H1 (cell line): ENCODE results near the gene KMT2A. TPM values are rescaled to one million over a fixed set of nuclear protein-coding genes. Genes with fewer than 3 reads are reported as not detected.
A peak's percentile ranks its signal among the peaks of the same experiment; 100 is the strongest.

Source experiments
- CTCF ChIA-PET: fragments of 300-600 bp; sonication (Branson Sonifier 250); formaldehyde crosslinking; loops from one replicate; lab custom pipeline; 2021; ENCODE audit not compliant: partially characterized antibody; lab: Charles Lee
- POLR2A ChIA-PET: fragments of 300-600 bp; sonication (Branson Sonifier 250); formaldehyde crosslinking; loops from one replicate; lab custom pipeline; 2021; ENCODE audit warnings: inconsistent platforms; ENCODE audit not compliant: partially characterized antibody; lab: Charles Lee
- DNase-seq, 2 experiments: peaks; one replicate each; pipeline versions ENCODE4 v3.0.0 to v3.0.0-alpha.2; 2010 to 2022; ENCODE audit warnings: low spot score in 2 of 2, low read depth in 1 of 2, mixed read lengths in 1 of 2
- FAIRE-seq: peaks from 2 replicates; lab custom pipeline; 2011; peaks lifted over from hg19 to GRCh38; lab: Jason Lieb, UNC
- H2AFZ ChIP-seq: 2 replicates; pipeline ENCODE4 v1.8.1; 2012; ENCODE audit warnings: low read length, inconsistent platforms
- H2AK5ac ChIP-seq: 2 replicates; pipeline ENCODE4 v1.6.1; 2013; ENCODE audit warnings: low read depth, low read length
- H2BK120ac ChIP-seq: replicated peaks from 2 replicates; pipeline ENCODE3; 2013; ENCODE audit warnings: low read depth, low read length, inconsistent platforms
- H2BK12ac ChIP-seq: 2 replicates; pipeline ENCODE4 v1.6.1; 2013; ENCODE audit warnings: low read depth, low read length
- H2BK15ac ChIP-seq: 2 replicates; pipeline ENCODE4 v1.6.1; 2013; ENCODE audit warnings: low read length
- H2BK20ac ChIP-seq: 2 replicates; pipeline ENCODE4 v1.6.1; 2013; ENCODE audit warnings: low read length
- H2BK5ac ChIP-seq: 2 replicates; pipeline ENCODE4 v1.6.1; 2013; ENCODE audit warnings: low read depth, low read length
- H3K14ac ChIP-seq: 2 replicates; pipeline ENCODE4 v1.6.1; 2013; ENCODE audit warnings: inconsistent platforms; ENCODE audit not compliant: insufficient read length
- H3K18ac ChIP-seq: 2 replicates; pipeline ENCODE4 v1.6.1; 2013; ENCODE audit warnings: low read length; ENCODE audit errors: extremely low read depth
- H3K23ac ChIP-seq: 2 replicates; pipeline ENCODE4 v1.6.1; 2013; ENCODE audit warnings: inconsistent platforms; ENCODE audit not compliant: insufficient read length
- H3K23me2 ChIP-seq: 2 replicates; pipeline ENCODE4 v1.6.1; 2013; ENCODE audit warnings: low read depth, low read length
- H3K27ac ChIP-seq: 2 replicates; pipeline ENCODE4 v1.6.1; 2011; ENCODE audit warnings: low read depth, low read length, inconsistent platforms
- H3K27me3 ChIP-seq, 4 experiments: replicated peaks in 1 of 4; 1 replicate in 1 of 4; 2 replicates in 3 of 4; pipeline versions ENCODE4 v1.6.1 to v1.8.1; 2011 to 2013; ENCODE audit warnings: low read length in 3 of 4, mild to moderate bottlenecking in 3 of 4, inconsistent platforms in 2 of 4, mixed read lengths in 2 of 4, moderate library complexity in 1 of 4; ENCODE audit not compliant: control insufficient read depth in 3 of 4, insufficient read depth in 3 of 4; ENCODE audit errors: extremely low read depth in 1 of 4
- H3K36me3 ChIP-seq, 4 experiments: 2 replicates each; pipeline versions ENCODE4 v1.6.1 to v1.8.1; 2011 to 2013; ENCODE audit warnings: mild to moderate bottlenecking in 4 of 4, low read length in 3 of 4, moderate library complexity in 2 of 4, control low read depth in 1 of 4, inconsistent platforms in 1 of 4; ENCODE audit not compliant: insufficient read depth in 4 of 4, control insufficient read depth in 2 of 4
- H3K4ac ChIP-seq: replicated peaks from 2 replicates; pipeline ENCODE3; 2013; ENCODE audit warnings: low read length, low read depth, mixed read lengths, inconsistent platforms; ENCODE audit not compliant: insufficient read length
- H3K4me1 ChIP-seq, 4 experiments: replicated peaks in 1 of 4; 1 replicate in 1 of 4; 2 replicates in 3 of 4; pipeline versions ENCODE4 v1.6.1 to v1.8.1; 2011 to 2013; ENCODE audit warnings: low read length in 3 of 4, inconsistent platforms in 2 of 4, mixed read lengths in 1 of 4; ENCODE audit not compliant: insufficient read depth in 4 of 4, control insufficient read depth in 3 of 4
- H3K4me2 ChIP-seq, 2 experiments: 2 replicates each; pipeline versions ENCODE4 v1.6.1 to v1.8.1; 2011 to 2013; ENCODE audit warnings: low read depth in 2 of 2, low read length in 2 of 2, control low read depth in 1 of 2, inconsistent platforms in 1 of 2, mild to moderate bottlenecking in 1 of 2; ENCODE audit not compliant: insufficient read depth in 1 of 2
- H3K4me3 ChIP-seq, 4 experiments: fragments of 200-600, 300-600 bp in 1 of 4; sonication (generic), shearing (Covaris generic), sonication (Bioruptor Twin) in 1 of 4; 2 replicates each; pipeline versions ENCODE4 v1.5.1 to v1.8.1; 2011 to 2016; ENCODE audit warnings: low read length in 4 of 4, low read depth in 3 of 4, control low read depth in 2 of 4, inconsistent platforms in 2 of 4, mild to moderate bottlenecking in 2 of 4, mixed read lengths in 1 of 4, moderate library complexity in 1 of 4; ENCODE audit not compliant: insufficient read depth in 2 of 4; ENCODE audit errors: extremely low read depth in 1 of 4
- H3K56ac ChIP-seq: replicated peaks from 2 replicates; pipeline ENCODE3; 2013; ENCODE audit warnings: low read depth, mild to moderate bottlenecking, mixed read lengths, low read length, inconsistent platforms; ENCODE audit not compliant: insufficient read length
- H3K79me1 ChIP-seq: 2 replicates; pipeline ENCODE4 v1.6.1; 2013; ENCODE audit warnings: low read depth, low read length, control low read depth
- H3K79me2 ChIP-seq, 2 experiments: 2 replicates each; pipeline versions ENCODE4 v1.6.1 to v1.8.1; 2012 to 2013; ENCODE audit warnings: low read length in 2 of 2, mild to moderate bottlenecking in 2 of 2, inconsistent platforms in 1 of 2; ENCODE audit not compliant: insufficient read depth in 2 of 2, control insufficient read depth in 1 of 2
- H3K9ac ChIP-seq, 4 experiments: replicated peaks in 1 of 4; 1 replicate in 1 of 4; 2 replicates in 3 of 4; pipeline versions ENCODE4 v1.6.1 to v1.8.1; 2011 to 2013; ENCODE audit warnings: low read depth in 3 of 4, low read length in 3 of 4, control low read depth in 2 of 4, mild to moderate bottlenecking in 2 of 4, moderate library complexity in 2 of 4, inconsistent platforms in 1 of 4; ENCODE audit errors: extremely low read depth in 1 of 4
- H3K9me3 ChIP-seq, 2 experiments: 2 replicates each; pipeline versions ENCODE4 v1.6.1 to v1.8.1; 2012 to 2013; ENCODE audit warnings: mild to moderate bottlenecking in 2 of 2, moderate library complexity in 2 of 2, control low read depth in 1 of 2, inconsistent platforms in 1 of 2, low read depth in 1 of 2, low read length in 1 of 2, mixed read lengths in 1 of 2; ENCODE audit not compliant: insufficient read depth in 2 of 2
- H4K20me1 ChIP-seq, 2 experiments: replicated peaks in 1 of 2; 2 replicates each; pipeline versions ENCODE3 to v1.8.1; 2011 to 2013; ENCODE audit warnings: inconsistent platforms in 2 of 2, low read length in 2 of 2, mild to moderate bottlenecking in 1 of 2; ENCODE audit not compliant: insufficient read depth in 2 of 2, control insufficient read depth in 1 of 2
- H4K5ac ChIP-seq: 2 replicates; pipeline ENCODE4 v1.6.1; 2013; ENCODE audit warnings: low read length, low read depth, mixed read lengths, inconsistent platforms; ENCODE audit not compliant: insufficient read length
- H4K8ac ChIP-seq: 2 replicates; pipeline ENCODE4 v1.8.0; 2013; ENCODE audit warnings: mild to moderate bottlenecking, moderate library complexity, low read length, inconsistent platforms; ENCODE audit not compliant: insufficient read depth; ENCODE audit errors: extremely low read depth
- H4K91ac ChIP-seq: replicated peaks from 2 replicates; pipeline ENCODE3; 2013; ENCODE audit warnings: low read length, mixed read lengths, inconsistent platforms; ENCODE audit not compliant: insufficient read length
- GABPA ChIP-seq: IDR thresholded peaks from 2 replicates; pipeline ENCODE4 v1.6.1; 2011; ENCODE audit warnings: mild to moderate bottlenecking, low read length, moderate library complexity, borderline replicate concordance; ENCODE audit not compliant: insufficient read depth
- HDAC2 ChIP-seq, 2 experiments: fragments of 300-600 bp in 1 of 2; sonication (generic) in 1 of 2; IDR thresholded peaks; 2 replicates each; pipeline ENCODE4 v1.6.1; 2011 to 2012; ENCODE audit warnings: low read depth in 2 of 2, low read length in 2 of 2, mild to moderate bottlenecking in 2 of 2, moderate library complexity in 2 of 2, borderline replicate concordance in 1 of 2, inconsistent platforms in 1 of 2
- JUND ChIP-seq: IDR thresholded peaks from 2 replicates; pipeline ENCODE4 v1.6.1; 2011; ENCODE audit warnings: mild to moderate bottlenecking, improper control_type of control experiment, low read length
- KDM4A ChIP-seq: IDR thresholded peaks from one replicate; pipeline ENCODE4 v1.7.1; 2012; ENCODE audit warnings: low read depth, mild to moderate bottlenecking, moderate library complexity, low read length, inconsistent platforms; ENCODE audit not compliant: severe bottlenecking
- RAD21 ChIP-seq, 2 experiments: IDR thresholded peaks in 1 of 2; conservative IDR thresholded peaks in 1 of 2; 2 replicates each; pipeline ENCODE4 v1.6.1; 2011; ENCODE audit warnings: low read depth in 2 of 2, low read length in 2 of 2, improper control_type of control experiment in 1 of 2, inconsistent platforms in 1 of 2, mild to moderate bottlenecking in 1 of 2, moderate library complexity in 1 of 2
- SIN3A ChIP-seq, 2 experiments: IDR thresholded peaks in 1 of 2; conservative IDR thresholded peaks in 1 of 2; 2 replicates each; pipeline ENCODE4 v1.6.1; 2011 to 2012; ENCODE audit warnings: low read length in 2 of 2, improper control_type of control experiment in 1 of 2, low read depth in 1 of 2, mild to moderate bottlenecking in 1 of 2
- SP2 ChIP-seq: IDR thresholded peaks from 2 replicates; pipeline ENCODE4 v1.6.1; 2012; ENCODE audit warnings: mild to moderate bottlenecking, low read length, inconsistent platforms
- TBP ChIP-seq: IDR thresholded peaks from 2 replicates; pipeline ENCODE4 v1.6.1; 2011; ENCODE audit warnings: low read depth, low read length, improper control_type of control experiment
- YY1 ChIP-seq: IDR thresholded peaks from 2 replicates; pipeline ENCODE4 v1.6.1; 2011; ENCODE audit warnings: low read depth, mild to moderate bottlenecking, low read length
- WGBS, 2 experiments: shearing (Covaris generic) in 1 of 2; methylation state at CpG; one replicate each; pipeline versions ENCODE4 v1.1.6 to v1.1.7; 2013 to 2015; ENCODE audit warnings: low lambda C conversion rate in 2 of 2, mixed read lengths in 2 of 2, inconsistent platforms in 1 of 2, low coverage in 1 of 2, missing lambda C conversion rate in 1 of 2; ENCODE audit not compliant: insufficient replicate concordance in 2 of 2, insufficient coverage in 1 of 2, insufficient read length in 1 of 2; ENCODE audit errors: extremely low coverage in 1 of 2, missing lambda C conversion rate in 1 of 2; 5-methylcytosine and 5-hydroxymethylcytosine counted together
- polyA plus RNA-seq, 7 experiments: library from polyadenylated mRNA; depleted of rRNA in 3 of 7; stranded (reverse) in 5 of 7; unstranded in 2 of 7; fragments of >200 nt in 5 of 7; fragments of 200-250 nt in 2 of 7; gene quantifications; 1 replicate in 5 of 7; 2 replicates in 1 of 7; 4 replicates in 1 of 7; pipeline versions ENCODE4 v1.2.1 to v1.2.3, GENCODE V29; 2011 to 2013; ENCODE audit warnings: missing spikeins in 2 of 7, mixed read lengths in 2 of 7
- total RNA-seq: library from RNA; stranded (reverse); fragmentation: NEBNext Ultra II Directional; extraction: Animal tissue kit (Norgen Biotek cat#: 25700); gene quantifications from 2 replicates; pipeline ENCODE4 v1.2.1, GENCODE V29; 2021

Gene KMT2A
- total and polyA plus RNA-seq, 2 of the 8 experiments (the other 6 are each of a cell fraction or from before 2014, with no cell fraction given): 35.9 to 62.1 TPM

GRCh38 chr11:118572061-118572980 is 136.0 kb downstream of the KMT2A start, which contains the start of gene ARCN1:
Gene ARCN1 (plus strand): TSS chr11:118572409. CDS start chr11:118572548, 139 bp downstream.
- peak within 1 kb of the TSS; percentile 92 for H2AFZ ChIP-seq
- no peak within 1 kb of the TSS for H2AK5ac ChIP-seq
- H3K27me3 ChIP-seq: no peaks in the 10 kb centered on the region
- H3K18ac ChIP-seq: peak within 1 kb of the TSS; percentile 95
- H4K5ac ChIP-seq: peak within 1 kb of the TSS; percentile 97
- POLR2A ChIA-PET: interaction anchor here (0.6 to 1.6 kb wide), 8 partner anchors 9 to 450 kb away, joined by 3 to 7 read pairs (median 3); partner anchors contain the start of gene TMEM25
- peak within 1 kb of the TSS; percentile 96 for H4K8ac ChIP-seq
- peak within 1 kb of the TSS; percentile 74 for H3K4ac ChIP-seq
- H3K27ac ChIP-seq: peak within 1 kb of the TSS; percentile 90
- peak within 1 kb of the TSS; percentile 94 to 100 (median 95) for H3K4me3 ChIP-seq
- no peak within 1 kb of the TSS for H2BK12ac ChIP-seq
- CTCF ChIA-PET: interaction anchor here (0.6 to 1.2 kb wide), 4 partner anchors 23 to 293 kb away, joined by 3 read pairs; no protein-coding TSS in a partner anchor
- no peak within 1 kb of the TSS for H3K23ac ChIP-seq
- H2BK20ac ChIP-seq: no peak within 1 kb of the TSS
- H3K9me3 ChIP-seq: no peaks in the 10 kb centered on the region
- no peak within 1 kb of the TSS for H2BK120ac ChIP-seq
- H3K79me2 ChIP-seq: peaks cover 13 to 49% of the 10 kb centered on the region in 2 experiments
- H4K20me1 ChIP-seq: peaks cover 8% of the 10 kb centered on the region in 2 experiments
- peak within 1 kb of the TSS; percentile 88; the same call in 1 of the 2 replicates for H2BK5ac ChIP-seq
- H3K36me3 ChIP-seq: no peaks in the 10 kb centered on the region
- H3K14ac ChIP-seq: no peak within 1 kb of the TSS
- WGBS, 2 experiments: 2% methylated on average over 49 of the region's 55 CpGs; no CpG with 5 or more reads in 1 of the 2 experiments
- H2BK15ac ChIP-seq: no peak within 1 kb of the TSS
- H4K91ac ChIP-seq: peak within 1 kb of the TSS; percentile 94
- H3K4me1 ChIP-seq: peaks cover 0 to 4% (median 0%) of the 10 kb centered on the region in 4 experiments; a peak in 1 of 7 replicates
- no peaks in the 10 kb centered on the region; the same call in 1 of the 2 replicates for H3K79me1 ChIP-seq
- DNase-seq (peak; percentile 47 to 77), FAIRE-seq (no peak)
- peaks cover 7% of the 10 kb centered on the region; the same call in 1 of the 2 replicates for H3K23me2 ChIP-seq
- peak within 1 kb of the TSS; percentile 74 for H3K56ac ChIP-seq
- peak within 1 kb of the TSS; percentile 81 to 91 for H3K4me2 ChIP-seq
- H3K9ac ChIP-seq: peak within 1 kb of the TSS; percentile 73 to 94 (median 88)
- TF ChIP-seq GABPA (no peak), RAD21 (IDR thresholded peaks at IDR 0.05 in 1 of 2, conservative IDR thresholded peaks at IDR 0.05 in 1 of 2; ENCODE audit: low read depth in 2 of 2, low read length in 2 of 2) (no peak), KDM4A (peak; percentile 69), YY1 (peak; percentile 93), JUND (no peak), TBP (peak; percentile 48; the same call in 1 of the 2 replicates), SIN3A (conservative IDR thresholded peaks at IDR 0.05 in 1 of 2, IDR thresholded peaks at IDR 0.05 in 1 of 2; ENCODE audit: low read depth in 1 of 2, low read length in 2 of 2) (peak in 1 of 2 experiments; percentile 91; a peak in 3 of 4 replicates), SP2 (no peak), HDAC2 (IDR thresholded peaks at IDR 0.05; ENCODE audit: borderline replicate concordance in 1 of 2, low read depth in 2 of 2, low read length in 2 of 2) (no peak; a peak in 1 of 4 replicates)
